IPS-11a (cell line): ENCODE data around the gene ARID3B.
A peak's percentile ranks its signal among the peaks of the same experiment; 100 is the strongest.
"Not testable (repeated sequence)": the region's sequence is repeated elsewhere in the genome, so short reads cannot be mapped to it uniquely, and the experiment has no call there.

ENCODE experiments used
- H3K4me3 ChIP-seq: one replicate; pipeline ENCODE4 v1.5.1; 2013; ENCODE audit warnings: low read depth, low read length, control low read depth

Gene ARID3B, protein sequence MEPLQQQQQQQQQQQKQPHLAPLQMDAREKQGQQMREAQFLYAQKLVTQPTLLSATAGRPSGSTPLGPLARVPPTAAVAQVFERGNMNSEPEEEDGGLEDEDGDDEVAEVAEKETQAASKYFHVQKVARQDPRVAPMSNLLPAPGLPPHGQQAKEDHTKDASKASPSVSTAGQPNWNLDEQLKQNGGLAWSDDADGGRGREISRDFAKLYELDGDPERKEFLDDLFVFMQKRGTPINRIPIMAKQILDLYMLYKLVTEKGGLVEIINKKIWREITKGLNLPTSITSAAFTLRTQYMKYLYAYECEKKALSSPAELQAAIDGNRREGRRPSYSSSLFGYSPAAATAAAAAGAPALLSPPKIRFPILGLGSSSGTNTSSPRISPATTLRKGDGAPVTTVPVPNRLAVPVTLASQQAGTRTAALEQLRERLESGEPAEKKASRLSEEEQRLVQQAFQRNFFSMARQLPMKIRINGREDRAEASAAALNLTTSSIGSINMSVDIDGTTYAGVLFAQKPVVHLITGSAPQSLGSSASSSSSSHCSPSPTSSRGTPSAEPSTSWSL

DNA sequence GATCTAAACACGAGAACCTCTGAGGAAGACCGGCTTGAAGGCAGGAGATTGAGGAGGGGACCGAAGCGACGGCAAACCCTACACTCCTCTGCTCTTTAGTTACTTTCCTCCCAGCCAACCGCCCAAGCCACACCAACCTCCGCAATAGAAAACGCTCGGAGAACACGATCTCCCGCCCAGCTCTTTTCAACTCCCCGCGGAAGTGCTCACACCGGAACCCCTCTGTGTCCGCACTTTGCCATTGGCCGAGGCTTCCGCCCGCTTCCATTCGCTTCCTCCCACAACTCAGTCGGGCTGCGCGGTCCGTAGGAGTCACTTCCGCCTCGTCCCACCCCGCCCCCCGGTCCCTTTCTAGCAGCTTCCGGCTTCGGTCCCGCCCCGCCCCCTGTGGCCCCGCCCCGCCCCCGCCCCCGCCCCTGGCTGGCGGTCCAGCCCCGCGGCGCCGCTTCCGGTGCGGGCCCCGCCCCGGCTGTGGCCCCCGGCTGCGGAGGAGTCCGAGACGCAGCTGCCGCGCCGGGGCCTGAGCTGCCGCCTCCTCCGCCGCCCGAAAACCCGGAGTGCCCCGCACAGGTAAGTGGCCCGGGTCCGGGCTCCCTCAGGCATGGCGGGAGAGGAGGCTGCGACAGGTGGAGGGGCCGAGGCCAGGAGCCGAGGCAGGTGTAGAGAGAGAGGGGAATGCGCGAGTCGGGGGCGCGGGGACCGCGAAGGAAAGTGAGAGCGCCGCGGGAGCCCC is at the start of gene ARID3B:
Gene ARID3B, plus strand, starts transcription at position 460 of the 733 bp plus-strand sequence. CDS start 2,717 bp downstream, outside the sequence.
- H3K4me3 ChIP-seq = peak within 1 kb of the TSS; percentile 91

GRCh38 chr15:74496648-74497047 is 44.4 kb upstream of the ARID3B start:
- no peak overlapping the region for H3K4me3 ChIP-seq

DNA sequence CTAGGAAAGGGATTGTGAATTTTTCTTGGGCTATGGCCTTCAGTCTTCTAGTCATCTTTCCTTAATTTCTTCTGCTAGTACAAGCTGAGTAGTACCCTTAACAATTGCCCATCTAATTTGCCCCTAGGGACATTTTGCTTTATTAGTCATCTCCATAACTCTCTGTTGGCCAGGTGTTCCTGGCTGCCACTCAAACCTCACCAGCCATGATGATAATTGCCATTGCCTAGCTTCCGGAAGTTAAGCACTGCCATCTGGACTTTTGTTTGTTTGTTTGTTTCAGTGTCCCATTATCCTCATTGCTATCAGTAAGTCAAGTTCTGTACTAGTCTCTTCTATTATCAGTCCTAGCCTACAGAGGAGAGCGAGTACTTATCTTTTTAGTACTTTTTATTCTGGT is 43.4 kb upstream of the ARID3B start:
- H3K4me3 ChIP-seq = no peak overlapping the region

DNA sequence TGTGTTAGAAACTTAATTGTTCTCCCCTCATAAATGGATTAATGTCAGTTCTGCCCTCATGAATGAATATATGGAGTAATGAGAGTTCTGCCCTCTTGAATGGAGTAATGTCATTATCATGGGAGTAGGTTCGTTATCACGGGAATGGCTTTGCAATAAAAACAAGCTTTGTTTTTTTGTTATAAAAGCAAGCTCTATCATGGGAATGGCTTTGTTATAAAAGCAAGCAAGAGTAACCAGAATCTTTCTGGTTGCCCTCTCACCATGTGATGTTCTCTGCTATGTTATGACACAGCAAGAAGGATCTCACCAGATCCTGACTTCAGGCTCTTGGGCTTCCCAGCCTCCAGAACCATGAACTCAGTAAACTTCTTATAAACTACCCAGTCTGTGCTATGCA is 41.7 kb upstream of the ARID3B start:
- H3K4me3 ChIP-seq = no peak overlapping the region

DNA sequence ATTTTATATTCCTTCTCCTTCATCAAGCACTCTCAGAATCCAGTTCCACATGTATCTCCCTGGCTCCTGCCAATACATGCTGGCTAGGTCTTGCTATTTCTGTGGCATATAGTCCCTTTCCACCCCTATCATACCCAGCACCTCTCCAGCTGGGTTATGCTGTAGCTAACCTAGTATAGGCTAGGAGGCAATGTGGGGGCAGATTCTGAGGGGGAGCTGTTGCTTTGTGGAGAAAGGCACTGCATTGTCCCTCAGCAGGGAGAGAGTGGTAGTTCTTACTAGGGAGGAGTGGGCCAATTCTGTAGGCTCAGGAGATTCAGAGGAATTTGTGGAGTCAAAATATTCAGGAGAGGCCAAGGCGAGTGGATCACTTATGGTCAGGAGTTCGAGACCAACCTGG is 40.6 kb upstream of the ARID3B start:
- no peak overlapping the region for H3K4me3 ChIP-seq

GRCh38 chr15:74502301-74502700 is 38.7 kb upstream of the ARID3B start:
- no peak overlapping the region for H3K4me3 ChIP-seq

- no peak overlapping the region for H3K4me3 ChIP-seq
These were observed 36.6 kb upstream of the ARID3B start for GRCh38 chr15:74504418-74504817.

- no peak overlapping the region for H3K4me3 ChIP-seq
These were observed 36.2 kb upstream of the ARID3B start for GRCh38 chr15:74504836-74505235.

DNA sequence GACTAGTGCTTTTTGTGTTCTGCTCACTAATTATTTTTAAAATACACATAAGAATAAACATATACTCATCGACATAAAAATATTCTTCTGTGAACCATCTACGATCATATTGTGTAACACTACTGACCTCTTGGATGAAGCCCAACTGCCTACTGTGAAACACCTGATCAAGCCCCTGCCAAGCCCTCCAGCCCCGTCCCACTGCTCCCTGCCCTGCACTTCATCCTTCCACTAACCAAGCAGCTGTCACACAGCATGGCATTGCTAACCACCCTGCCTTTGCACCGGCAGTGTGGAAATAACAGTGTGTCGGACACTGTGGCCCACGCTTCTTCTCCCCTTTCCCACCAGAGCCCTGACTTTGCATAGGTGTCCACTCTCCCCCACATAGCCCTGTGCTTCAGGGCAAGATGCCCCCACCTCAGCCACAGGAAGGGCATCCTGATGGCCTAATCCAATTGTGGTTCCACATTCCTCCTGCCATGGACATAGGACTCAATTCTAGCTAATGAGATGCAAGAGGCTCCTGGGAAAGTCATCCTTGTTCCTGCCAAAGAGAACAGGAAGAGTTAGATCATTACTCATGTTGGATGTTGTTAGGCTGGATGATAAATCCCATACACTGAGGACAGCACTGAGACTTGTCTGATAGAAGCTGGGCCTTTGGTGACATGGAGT is 35.0 kb upstream of the ARID3B start:
- H3K4me3 ChIP-seq = no peak overlapping the region

- no peak overlapping the region for H3K4me3 ChIP-seq
These were observed 34.5 kb upstream of the ARID3B start for GRCh38 chr15:74506515-74506840.

- no peak overlapping the region for H3K4me3 ChIP-seq
These were observed 29.4 kb upstream of the ARID3B start for GRCh38 chr15:74511583-74511982.

DNA sequence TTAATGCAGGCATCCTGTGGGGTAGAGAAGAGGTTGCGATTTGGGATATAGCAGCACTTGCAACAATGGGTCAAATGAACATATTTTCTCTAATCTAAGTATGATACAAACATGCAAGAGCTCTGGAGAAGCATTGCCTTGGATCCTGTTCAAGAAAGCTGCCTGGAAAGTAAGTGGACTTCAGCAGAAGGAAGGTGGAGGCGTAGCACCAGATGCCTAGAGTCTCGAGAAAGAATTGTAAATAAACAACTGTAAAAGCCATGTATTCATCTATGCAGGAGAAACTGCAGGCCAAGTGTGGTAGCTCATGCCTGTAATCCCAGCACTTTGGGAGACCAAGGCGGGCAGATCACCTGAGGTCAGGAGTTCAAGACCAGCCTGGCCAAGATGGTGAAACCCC is 27.0 kb upstream of the ARID3B start:
- not testable (repeated sequence) for H3K4me3 ChIP-seq

DNA sequence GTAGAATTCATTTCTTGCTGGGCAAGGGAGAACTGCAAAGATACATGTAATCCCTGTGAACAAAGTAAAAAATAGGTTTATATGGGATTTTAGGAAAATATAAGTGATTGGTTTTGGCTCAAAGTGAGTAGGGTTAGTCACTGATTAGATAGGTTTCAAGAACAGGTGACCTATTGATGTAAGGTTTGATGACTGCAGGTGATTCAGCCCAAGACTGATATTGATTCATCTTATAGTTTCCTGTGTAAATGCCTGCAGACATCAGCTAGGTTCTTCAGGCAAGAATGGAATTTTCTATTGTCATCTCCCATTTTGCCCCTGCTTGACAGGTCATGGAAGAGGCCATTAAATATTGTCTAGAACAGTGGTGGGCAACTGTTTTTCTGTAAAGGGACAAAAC is 23.9 kb upstream of the ARID3B start:
- H3K4me3 ChIP-seq = no peak overlapping the region

- no peak overlapping the region for H3K4me3 ChIP-seq
These were observed 21.7 kb upstream of the ARID3B start for GRCh38 chr15:74519311-74519710.

- no peak overlapping the region for H3K4me3 ChIP-seq
These were observed 20.6 kb upstream of the ARID3B start for GRCh38 chr15:74520407-74520806.

- no peak overlapping the region for H3K4me3 ChIP-seq
These were observed 17.0 kb upstream of the ARID3B start for GRCh38 chr15:74523982-74524381.

GRCh38 chr15:74525309-74525708 is 15.7 kb upstream of the ARID3B start:
- no peak overlapping the region for H3K4me3 ChIP-seq

DNA sequence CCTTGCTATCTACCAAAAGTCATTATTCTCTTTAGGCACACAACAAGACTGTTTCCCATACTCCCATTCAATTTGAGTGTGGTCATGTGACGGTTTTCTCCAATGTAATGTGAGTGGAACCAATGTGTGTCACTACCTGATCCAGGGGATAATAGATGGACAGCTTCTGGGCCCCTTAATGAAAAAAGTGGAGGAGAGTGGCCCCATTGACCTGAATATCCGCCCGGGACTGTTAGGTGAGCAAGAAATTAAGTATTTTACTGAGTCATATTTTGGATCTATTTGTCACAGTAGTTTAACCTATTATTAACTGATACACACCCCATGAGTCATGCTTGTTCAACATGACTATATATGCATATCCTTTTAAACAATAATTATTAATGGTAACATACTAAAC is 15.1 kb upstream of the ARID3B start:
- no peak overlapping the region for H3K4me3 ChIP-seq

- H3K4me3 ChIP-seq = no peak overlapping the region
These were observed 12.1 kb upstream of the ARID3B start for GRCh38 chr15:74528876-74529275.

DNA sequence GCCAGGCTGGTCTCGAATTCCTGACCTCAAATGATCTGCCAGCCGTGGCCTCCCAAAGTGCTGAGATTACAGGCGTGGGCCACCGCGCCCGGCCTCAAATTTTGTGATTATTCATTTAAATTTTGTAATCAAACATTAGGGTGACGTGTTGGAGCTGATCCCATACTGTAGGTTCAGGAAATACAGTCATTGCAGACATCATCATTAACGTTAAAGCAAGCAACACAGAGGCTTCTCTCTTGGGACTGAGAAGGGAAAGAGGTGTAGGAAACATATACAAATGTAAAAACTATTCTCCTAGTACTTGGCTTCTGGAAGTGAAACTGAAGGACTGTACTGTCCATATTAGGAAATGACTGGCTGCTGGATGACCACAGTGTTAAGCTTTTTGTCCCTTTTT is 11.1 kb upstream of the ARID3B start:
- H3K4me3 ChIP-seq = no peak overlapping the region

- H3K4me3 ChIP-seq = no peak overlapping the region
These were observed 10.3 kb upstream of the ARID3B start for GRCh38 chr15:74530771-74531143.
